Renal cortical epithelial cell (primary cell): ENCODE measurements around the gene MYO7A. TPM values are rescaled to one million over a fixed set of nuclear protein-coding genes. Genes with fewer than 3 reads are reported as not detected.

Source experiments
- DNase-seq: peaks from one replicate; pipeline ENCODE4 v3.0.0-alpha.2; 2011; ENCODE audit warnings: low read depth
- total RNA-seq: library from RNA; depleted of rRNA; stranded (reverse); fragments of >200 nt; gene quantifications from 2 replicates; pipeline ENCODE4 v1.2.3, GENCODE V29; 2014

Gene MYO7A
- total RNA-seq, 1 donor from 2014 or later = 1.2 TPM

DNA sequence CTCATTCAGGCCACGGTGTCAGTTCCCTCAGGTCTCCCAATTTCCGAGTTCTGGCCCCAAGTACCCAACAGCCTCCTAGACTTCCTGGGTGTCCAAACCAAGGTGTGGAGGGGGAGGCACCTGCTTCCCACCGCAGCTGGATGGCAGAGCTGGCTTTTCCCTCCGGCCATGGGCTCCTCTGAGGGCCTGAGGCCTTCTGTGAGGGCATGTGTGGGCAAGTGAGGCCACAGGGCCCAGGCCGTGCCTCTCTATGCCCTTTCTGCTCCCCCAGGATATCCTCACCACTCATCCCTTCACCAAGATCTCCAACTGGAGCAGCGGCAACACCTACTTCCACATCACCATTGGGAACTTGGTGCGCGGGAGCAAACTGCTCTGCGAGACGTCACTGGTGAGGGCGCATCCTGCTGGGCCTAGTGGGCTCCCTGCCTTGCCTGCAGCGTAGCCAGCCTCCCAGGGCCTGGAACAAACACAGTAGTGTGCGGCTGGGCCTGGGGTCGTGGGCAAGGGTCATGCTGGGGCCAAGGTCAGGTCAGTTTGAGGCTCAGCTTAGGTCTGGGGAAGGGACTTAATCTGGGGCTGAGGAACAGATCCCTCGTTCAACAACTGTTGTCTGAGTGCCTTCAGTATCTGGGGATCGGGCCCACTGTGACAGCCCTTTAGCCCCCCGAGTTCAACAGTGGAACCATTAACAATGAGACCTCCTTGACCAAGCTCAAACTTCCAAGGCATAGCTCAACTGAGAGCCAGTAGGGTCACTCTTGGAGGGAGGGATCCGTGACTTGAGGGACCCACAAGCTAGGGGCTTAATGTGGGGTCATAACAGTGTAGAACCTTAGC is 85.8 kb downstream of the MYO7A start:
- no peak for DNase-seq

DNA sequence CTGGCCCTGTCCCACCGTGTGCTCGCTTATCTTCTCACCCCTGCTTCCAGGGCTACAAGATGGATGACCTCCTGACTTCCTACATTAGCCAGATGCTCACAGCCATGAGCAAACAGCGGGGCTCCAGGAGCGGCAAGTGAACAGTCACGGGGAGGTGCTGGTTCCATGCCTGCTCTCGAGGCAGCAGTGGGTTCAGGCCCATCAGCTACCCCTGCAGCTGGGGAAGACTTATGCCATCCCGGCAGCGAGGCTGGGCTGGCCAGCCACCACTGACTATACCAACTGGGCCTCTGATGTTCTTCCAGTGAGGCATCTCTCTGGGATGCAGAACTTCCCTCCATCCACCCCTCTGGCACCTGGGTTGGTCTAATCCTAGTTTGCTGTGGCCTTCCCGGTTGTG is 86.5 kb downstream of the MYO7A start:
- no peak for DNase-seq

DNA sequence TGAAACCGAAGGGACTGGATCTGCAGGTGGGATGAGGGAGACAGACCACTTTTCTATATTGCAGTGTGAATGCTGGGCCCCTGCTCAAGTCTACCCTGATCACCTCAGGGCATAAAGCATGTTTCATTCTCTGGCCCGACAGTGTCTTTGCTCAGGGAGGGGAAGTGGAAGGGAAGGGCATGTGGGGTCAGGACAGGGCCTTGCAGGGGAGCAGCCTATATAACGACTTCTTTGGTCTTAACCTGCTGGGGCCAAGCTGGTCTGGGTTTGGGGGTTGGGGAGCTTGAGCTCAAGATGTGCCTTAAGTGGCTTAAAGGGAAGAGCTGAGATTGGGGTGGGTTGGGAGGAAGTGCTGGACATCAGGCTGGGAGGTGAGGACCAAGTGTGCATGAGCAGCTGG is 87.1 kb downstream of the MYO7A start:
- no peak for DNase-seq

DNA sequence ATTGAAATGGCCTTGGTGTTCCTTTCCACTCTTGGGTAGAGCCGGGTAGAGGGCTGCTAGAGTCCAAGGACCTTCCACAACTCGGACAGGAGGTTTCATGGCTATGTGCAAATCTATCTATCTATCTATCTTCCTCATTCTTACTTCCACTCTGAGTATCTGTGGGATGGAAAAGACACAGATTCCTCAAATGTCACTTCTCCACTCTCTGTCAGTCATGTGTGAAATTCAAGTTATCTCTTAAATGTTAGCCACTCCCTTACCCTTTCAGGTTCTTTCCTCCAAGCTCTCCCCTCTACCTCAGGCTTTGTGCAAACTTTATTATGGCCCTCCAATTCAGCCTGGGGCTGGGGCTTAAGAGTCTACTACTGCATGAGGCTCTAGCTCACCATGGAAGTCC is 89.1 kb downstream of the MYO7A start:
- DNase-seq = no peak

DNA sequence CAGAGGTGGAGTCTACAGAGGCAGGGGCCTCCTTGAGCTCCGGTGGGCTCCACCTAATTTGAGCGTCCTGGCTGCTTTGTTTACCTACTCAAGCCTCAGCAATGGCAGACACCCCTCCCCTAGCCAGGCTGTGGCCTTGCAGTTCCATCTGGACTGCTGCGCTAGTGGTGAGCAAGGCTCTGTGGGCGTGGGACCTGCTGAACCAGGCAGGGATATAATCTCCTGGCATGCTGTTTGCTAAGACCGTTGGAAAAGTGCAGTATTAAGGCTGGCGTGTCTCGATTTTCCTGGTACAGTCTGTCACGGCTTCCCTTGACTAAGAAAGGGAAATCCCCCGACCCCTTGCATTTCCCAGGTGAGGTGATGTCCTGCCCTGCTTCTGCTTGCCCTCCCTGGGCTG is 95.8 kb downstream of the MYO7A start:
- no peak for DNase-seq

DNA sequence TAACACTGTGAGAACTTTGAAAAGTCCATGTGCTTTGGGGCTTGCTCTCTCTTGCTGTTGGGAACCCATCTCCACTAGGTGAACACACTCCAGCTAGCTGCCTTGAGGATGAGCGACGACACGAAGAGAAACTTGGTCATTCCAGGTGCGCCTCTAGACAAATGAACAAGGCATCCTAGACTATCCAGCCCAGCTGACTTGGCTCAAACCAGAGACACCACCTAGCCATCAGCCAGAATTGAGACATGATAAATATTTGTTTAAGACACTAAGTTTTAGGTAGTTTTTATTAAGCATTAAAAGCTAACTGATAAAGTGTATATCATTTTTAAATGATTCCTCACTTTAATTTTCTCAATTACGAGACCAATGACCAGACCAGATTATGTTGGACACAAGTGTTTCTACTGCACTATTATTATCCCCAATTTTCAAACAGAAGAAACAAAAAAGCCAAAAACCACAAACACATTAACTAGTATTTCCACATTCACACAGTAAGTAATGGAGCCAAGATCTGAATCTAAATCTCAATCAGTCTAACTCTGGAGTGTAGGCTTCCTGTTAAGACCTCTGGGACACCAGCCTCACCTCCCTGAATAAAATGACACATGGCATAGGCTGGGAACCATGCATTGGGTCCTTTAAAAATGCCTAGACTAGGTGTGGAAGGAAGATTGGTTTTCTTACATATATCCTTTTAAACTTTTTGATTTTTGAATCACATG is 103.0 kb downstream of the MYO7A start:
- DNase-seq = no peak

DNA sequence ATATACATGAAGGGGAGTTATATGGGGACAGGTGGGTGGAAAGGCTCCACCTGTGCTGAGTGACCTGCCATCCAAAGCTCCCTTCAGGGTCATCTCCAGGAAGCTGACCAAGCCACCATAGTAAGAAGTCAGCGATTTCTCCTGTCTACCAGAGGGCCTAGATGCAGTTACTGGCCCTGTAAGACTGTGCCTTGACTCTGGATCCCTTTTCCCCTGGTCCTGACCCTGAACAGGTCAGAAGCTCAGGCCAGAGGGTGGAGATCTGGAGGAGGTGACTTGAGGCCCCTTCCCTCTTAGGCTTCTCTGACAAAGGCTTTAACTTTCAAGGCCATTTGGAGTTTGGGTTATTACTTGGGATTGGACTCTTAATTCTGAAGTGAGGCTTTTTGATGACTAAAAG is 103.8 kb downstream of the MYO7A start:
- DNase-seq = no peak

DNA sequence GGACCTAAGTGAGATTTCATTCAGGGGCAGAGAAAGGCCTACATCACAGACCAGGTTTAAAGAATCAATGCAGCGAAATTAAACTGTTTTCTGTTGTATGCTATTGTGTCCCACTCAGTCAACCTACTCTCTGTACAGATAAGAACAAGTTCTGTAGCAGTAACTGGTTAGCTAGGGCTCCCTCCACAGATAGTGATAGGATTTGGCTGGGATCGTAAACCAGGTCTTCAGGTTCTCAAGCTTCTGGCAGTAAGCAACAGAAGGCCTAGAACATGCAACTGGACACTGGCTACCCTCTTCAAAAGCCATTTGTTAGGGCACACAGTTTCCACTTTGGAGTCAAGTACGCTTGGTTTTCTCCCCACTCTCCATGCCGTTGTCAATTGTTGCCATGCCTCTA is 104.2 kb downstream of the MYO7A start:
- no peak for DNase-seq

DNA sequence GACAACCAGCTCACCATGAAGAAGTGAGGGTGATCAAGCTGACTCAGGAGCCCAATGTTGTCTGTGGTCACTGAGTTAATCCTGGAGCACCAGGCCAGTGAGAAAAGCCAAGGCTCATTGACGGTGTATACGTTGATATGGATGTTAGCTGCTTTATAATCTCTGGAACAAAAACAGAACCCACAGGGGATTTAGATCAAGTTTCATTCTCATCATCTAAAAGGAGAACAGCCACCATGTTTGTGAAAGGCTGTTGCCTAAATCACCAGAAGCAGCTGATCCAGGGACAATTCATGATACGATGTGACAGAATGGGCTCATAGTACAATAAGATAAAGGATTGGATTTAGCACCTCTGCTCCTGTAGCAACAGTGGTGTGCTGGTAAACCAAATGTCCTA is 105.0 kb downstream of the MYO7A start:
- no peak for DNase-seq

DNA sequence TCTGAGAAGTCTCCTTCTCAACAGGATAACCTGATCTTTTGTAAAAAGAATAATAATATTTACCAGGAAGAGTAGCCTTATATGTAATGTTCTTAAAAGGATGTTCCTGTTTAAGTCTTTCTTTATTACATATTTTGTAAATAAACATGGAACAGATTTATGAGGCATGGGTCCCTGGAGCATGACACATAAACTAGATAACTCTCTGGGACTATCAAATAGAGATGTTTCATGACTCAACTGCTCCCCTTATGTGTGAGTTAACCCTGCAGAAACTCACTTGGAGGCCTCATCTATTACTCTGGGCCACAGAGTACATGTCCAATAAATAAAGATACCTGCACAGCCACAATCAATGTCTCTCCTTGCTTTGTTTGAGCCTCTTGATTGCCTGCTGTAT is 108.9 kb downstream of the MYO7A start:
- no peak for DNase-seq

DNA sequence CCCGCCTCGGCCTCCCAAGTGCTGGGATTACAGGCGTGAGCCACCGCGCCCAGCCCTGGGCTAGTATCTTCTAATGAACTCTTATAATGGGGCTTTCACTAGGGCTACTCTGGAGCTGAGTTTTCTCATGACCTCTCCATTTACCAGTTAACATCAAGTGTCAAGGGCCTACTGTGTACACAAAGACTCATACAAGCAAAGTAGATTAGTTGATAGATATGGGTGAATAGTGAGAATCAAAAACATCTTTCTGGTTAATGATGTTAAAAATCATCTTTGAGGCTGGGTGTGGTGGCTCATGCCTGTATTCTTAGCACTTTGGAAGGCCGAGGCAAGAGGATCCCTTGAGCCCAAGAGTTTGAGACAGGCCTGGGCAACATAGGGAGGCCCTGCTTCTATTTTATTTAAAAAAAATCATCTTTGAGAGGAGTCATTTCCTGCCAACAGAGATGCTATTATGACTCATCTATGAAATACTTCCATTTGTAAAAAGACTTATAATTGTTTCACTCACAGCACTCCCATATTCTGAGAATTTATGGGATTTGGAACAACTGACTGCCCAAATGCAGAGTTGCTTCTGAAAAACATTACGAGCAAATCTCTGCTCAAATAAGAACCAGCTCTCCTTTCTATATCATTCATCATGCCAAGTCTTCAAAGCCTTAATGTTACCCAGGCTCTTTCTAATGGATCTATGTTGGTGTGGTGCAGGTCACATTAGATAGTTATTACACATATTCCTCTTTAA is 116.4 kb downstream of the MYO7A start:
- peak; percentile 53 for DNase-seq

DNA sequence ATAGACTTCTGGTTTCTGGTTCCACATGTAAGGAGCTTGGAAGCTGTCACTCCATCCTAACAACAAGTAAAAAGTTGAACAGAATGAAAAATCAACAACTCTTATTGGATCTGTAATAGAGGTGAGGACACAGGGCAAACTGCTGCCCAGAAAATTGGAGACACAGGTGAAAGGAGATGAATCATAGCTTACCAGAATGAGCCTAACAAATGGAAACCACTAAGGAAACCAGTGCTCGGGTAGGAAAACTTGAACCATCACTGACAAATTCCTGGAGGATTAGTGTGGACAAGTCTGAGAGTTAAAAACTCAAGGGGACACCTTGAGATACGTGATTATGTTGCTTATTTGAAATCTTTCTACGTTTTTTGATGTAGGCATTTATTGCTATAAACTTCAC is 121.4 kb downstream of the MYO7A start:
- peak; percentile 52 for DNase-seq

DNA sequence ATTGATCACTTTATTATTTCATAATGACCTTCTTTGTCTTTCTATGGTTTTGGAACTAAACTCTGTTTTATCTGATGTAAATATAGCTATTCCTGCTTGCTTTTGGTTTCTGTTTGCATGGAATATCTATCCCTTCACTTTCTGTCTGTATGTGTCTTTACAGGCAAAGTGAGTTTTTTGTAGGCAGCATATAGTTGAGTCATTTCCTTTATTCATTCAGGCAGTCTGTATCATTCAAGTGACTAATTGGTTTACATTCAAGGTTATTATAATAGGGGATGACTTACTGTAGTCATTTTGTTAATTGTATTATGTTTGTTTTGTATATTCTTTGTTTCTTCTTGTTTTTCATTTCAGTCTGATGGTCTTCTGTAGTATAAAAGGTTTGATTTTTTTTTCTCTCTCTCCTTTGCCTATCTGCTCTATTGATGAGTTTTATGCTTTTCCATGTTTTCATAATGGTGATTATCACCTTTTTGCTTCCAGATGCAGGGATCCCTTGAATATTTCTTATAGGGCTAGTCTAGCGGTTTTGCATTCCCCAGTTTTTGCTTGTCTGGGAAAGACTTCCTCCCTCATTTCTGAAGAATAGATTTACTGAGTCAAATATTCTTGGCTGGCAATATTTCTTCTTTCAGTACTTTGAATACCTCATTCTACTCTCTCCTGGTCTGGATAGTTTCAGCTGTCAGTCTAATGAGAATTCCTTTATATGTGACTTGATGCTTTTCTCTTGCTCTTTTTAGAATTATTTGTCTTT is 123.0 kb downstream of the MYO7A start:
- DNase-seq = peak; percentile 13

DNA sequence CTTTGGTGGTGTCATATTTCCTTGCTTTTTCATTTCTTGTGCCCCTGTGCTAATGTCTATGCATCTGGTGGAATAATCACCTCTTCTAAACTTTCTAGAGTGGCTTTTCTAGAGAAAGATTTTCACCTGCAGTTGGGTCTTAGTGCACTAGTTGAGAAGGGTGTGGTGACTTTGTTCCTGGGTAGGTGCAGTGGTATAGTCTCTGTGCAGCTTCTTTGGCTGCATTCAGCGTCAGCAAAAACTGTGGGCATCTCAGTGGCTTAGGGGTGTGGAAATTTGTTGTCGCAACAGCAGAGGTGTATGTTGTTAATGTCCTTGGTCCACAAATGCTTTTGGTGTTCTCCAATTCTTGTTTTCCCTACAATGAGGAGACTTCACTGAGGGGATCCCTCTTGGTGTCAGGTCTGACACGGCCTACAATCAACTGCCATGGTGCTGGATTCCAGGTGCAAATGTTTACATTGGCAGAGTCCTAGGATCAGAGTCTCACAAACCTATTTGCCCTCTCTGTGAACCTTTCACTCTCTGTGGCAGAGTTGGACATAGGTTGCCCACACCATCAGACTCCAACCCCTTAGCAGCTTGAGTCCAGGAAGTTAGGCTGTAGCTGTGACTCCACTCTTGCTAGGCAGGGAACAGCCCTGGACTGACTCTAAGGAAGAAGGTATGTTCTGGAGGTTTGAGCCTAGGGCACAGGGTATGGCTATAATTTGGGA is 124.7 kb downstream of the MYO7A start:
- no peak for DNase-seq

DNA sequence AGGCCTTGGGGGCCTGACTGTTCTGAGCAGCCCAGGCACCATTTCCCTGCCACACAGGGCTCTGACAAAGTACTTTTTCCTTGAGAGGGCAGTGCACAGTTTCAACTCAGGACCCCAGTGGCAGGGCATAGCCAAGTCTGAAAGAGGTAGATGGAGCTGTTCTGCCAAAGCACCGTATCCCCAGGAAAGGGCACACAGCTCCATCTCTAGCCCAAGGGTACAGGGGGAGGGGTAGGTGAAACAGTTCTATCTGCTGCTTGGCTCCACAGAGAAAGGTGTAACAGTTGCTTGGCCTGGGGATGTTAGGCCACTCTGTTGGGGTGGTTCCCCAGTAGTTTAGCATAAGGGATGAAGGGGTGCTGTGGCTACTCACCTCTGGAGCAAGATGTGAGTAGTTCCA is 125.6 kb downstream of the MYO7A start:
- DNase-seq = no peak

DNA sequence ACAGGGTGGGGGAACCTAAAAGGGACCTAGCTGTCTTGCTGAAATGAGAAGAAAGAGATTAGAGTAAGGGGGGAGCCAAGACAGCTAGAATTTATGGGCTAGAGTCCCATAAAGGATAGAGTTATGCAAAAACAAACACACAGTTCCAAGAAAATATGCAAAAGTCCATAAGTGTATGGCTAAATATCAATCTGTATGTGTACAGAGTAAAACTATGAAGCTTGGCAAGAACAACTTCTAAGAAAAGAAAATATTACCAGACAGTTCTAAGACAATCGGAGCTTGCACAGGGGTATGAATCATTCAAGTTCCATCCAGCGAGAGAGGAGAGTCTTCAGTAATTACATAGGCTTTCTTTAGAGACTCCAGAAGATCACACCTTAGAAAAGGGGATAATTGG is 131.6 kb downstream of the MYO7A start:
- no peak for DNase-seq

DNA sequence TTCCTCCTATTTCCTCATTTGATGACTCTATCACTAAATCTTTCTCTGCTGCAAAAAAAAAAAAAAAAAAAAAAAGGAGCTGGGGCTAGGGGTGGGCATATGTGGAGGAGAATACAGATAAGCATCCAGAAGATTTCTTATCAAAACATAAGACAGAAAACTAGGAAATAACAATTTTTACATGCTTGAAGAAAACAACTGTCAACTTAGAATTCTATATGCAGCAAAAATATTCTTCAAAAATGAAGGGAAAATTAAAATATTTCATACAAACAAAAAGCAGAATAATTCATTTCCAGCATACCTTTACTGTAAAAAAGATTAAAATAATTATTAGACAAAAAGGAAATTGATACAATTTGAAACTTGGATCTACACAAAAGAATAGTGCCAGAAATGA is 134.8 kb downstream of the MYO7A start:
- no peak for DNase-seq
